Activated T-cell treated with anti-CD3 and anti-CD28 coated beads for 4 hours (primary cell): ENCODE results near the gene AMOTL1.
"Not testable (repeated sequence)": the region's sequence is repeated elsewhere in the genome, so short reads cannot be mapped to it uniquely, and the experiment has no call there.

Experiments used
- DNase-seq: peaks from one replicate; pipeline ENCODE4 v3.0.0-alpha.2; 2020

The AMOTL1 gene

GRCh38 chr11:94773842-94774241, 5.7 kb downstream of the AMOTL1 start:
- DNase-seq, result no peak

GRCh38 chr11:94774345-94774744, 6.2 kb downstream of the AMOTL1 start:
- DNase-seq, result no peak

- no peak for DNase-seq
Observed at GRCh38 chr11:94775567-94776327, 7.6 kb downstream of the AMOTL1 start.

GRCh38 chr11:94776351-94777321, 8.5 kb downstream of the AMOTL1 start:
- no peak for DNase-seq

- no peak for DNase-seq
Observed at GRCh38 chr11:94780432-94780831, 12.3 kb downstream of the AMOTL1 start.

GRCh38 chr11:94781837-94782236, 13.7 kb downstream of the AMOTL1 start:
- DNase-seq, result no peak

GRCh38 chr11:94782446-94782845, 14.3 kb downstream of the AMOTL1 start:
- DNase-seq, result no peak

GRCh38 chr11:94784884-94785283, 16.7 kb downstream of the AMOTL1 start:
- DNase-seq, result no peak

GRCh38 chr11:94785509-94785908, 17.4 kb downstream of the AMOTL1 start:
- no peak for DNase-seq

- DNase-seq, result no peak
Observed at GRCh38 chr11:94786264-94787126, 18.3 kb downstream of the AMOTL1 start.

GRCh38 chr11:94787801-94788200, 19.6 kb downstream of the AMOTL1 start:
- no peak for DNase-seq

GRCh38 chr11:94788396-94788795, 20.2 kb downstream of the AMOTL1 start:
- no peak for DNase-seq

- DNase-seq, result no peak
Observed at GRCh38 chr11:94790197-94790596, 22.0 kb downstream of the AMOTL1 start.

- no peak for DNase-seq
Observed at GRCh38 chr11:94790661-94791180, 22.6 kb downstream of the AMOTL1 start.

GRCh38 chr11:94791216-94791889, 23.2 kb downstream of the AMOTL1 start:
- no peak for DNase-seq

- not testable (repeated sequence) for DNase-seq
Observed at GRCh38 chr11:94791942-94792341, 23.8 kb downstream of the AMOTL1 start.

GRCh38 chr11:94792451-94792850, 24.3 kb downstream of the AMOTL1 start:
- DNase-seq, result no peak

- no peak for DNase-seq
Observed at GRCh38 chr11:94793002-94793401, 24.8 kb downstream of the AMOTL1 start.

- DNase-seq, result no peak
Observed at GRCh38 chr11:94793822-94794221, 25.7 kb downstream of the AMOTL1 start.

GRCh38 chr11:94794287-94795168, 26.4 kb downstream of the AMOTL1 start:
- DNase-seq, result no peak
